NT2/D1 (cell line): ENCODE data around the gene ESCO1.
A peak's percentile ranks its signal among the peaks of the same experiment; 100 is the strongest.

Experiments
- DNase-seq: peaks from one replicate; pipeline ENCODE4 v3.0.0-alpha.2; 2011; ENCODE audit warnings: low read depth, low spot score
- H3K27me3 ChIP-seq: 2 replicates; pipeline ENCODE4 v1.6.0; 2011; ENCODE audit warnings: mild to moderate bottlenecking; ENCODE audit not compliant: insufficient read length, insufficient read depth
- H3K36me3 ChIP-seq: 2 replicates; pipeline ENCODE4 v1.6.1; 2011; ENCODE audit warnings: mild to moderate bottlenecking, low read length, mixed read lengths; ENCODE audit not compliant: insufficient read depth, insufficient read length
- H3K4me1 ChIP-seq: 2 replicates; pipeline ENCODE4 v1.5.1; 2011; ENCODE audit not compliant: insufficient read depth, insufficient read length
- H3K4me3 ChIP-seq: 2 replicates; pipeline ENCODE4 v1.5.1; 2011; ENCODE audit warnings: low read depth; ENCODE audit not compliant: insufficient read length
- H3K9ac ChIP-seq: 2 replicates; pipeline ENCODE4 v1.6.0; 2011; ENCODE audit warnings: low read depth; ENCODE audit not compliant: insufficient read length
- H3K9me3 ChIP-seq: 2 replicates; pipeline ENCODE4 v1.5.1; 2011; ENCODE audit warnings: mild to moderate bottlenecking, low read length; ENCODE audit not compliant: insufficient read depth
- SUZ12 ChIP-seq: IDR thresholded peaks from 2 replicates; pipeline ENCODE4 v1.6.1; 2011; ENCODE audit not compliant: insufficient read length, insufficient read depth; ENCODE audit errors: extremely low read depth
- YY1 ChIP-seq: IDR thresholded peaks from 2 replicates; pipeline ENCODE4 v1.6.1; 2011; ENCODE audit not compliant: insufficient read length, insufficient read depth
- ZNF274 ChIP-seq: IDR thresholded peaks from 2 replicates; pipeline ENCODE4 v1.6.1; 2011; ENCODE audit warnings: mild to moderate bottlenecking, low read depth, low read length

Gene ESCO1

DNA sequence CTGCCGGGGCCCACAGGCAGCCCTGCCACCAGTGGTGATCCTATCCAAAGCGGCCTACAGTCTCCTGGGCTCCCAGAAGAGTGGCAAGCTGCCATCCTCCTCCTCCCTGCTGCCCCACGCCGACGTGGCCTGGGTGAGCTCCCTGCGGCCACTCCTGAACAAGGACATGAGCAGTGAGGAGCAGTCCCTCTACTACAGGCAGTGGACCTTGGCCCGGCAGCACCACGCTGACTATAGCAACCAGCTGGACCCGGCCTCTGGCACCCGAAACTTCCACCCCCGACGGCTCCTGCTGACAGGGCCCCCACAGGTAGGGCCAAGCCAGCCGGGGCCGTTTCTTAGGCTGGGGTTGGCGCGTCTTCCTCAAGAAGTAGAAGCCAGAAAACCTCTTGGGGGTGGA lies 100.5 kb downstream of the ESCO1 start:
- DNase-seq = no peak
- H3K9ac ChIP-seq = no peak overlapping the region
- no peaks in the 10 kb centered on the region for H3K4me1 ChIP-seq
- no peaks in the 10 kb centered on the region for H3K27me3 ChIP-seq
- no peak for TF ChIP-seq SUZ12
- no peak for TF ChIP-seq ZNF274
- TF ChIP-seq YY1 = no peak
- H3K9me3 ChIP-seq = no peaks in the 10 kb centered on the region
- H3K36me3 ChIP-seq = no peaks in the 10 kb centered on the region
- H3K4me3 ChIP-seq = no peak overlapping the region

DNA sequence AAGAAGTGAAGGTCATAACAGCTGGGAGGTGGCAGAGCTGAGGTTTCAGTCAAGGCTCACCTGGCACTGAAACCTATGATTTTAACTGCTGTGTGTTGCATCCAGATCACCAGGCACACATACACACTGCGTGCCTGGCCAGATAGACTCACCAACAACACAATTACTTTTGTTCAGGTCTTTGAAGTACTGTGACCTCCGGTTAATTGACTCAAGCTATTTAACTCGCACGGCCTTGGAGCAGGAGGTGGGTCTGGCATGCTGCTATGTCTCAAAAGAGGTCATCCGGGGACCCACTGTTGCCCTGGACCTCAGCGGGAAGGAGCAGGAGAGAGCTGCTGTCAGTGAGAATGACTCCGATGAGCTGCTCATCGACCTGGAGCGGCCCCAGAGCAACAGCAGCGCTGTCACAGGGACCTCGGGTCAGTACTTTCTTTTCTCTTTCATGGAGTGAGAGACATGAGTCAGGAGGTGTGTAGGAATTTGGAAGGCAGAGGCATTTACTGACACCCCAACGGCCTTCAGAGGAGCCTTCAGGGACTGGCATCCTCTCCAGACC lies 104.1 kb downstream of the ESCO1 start:
- Histone ChIP-seq H3K4me3 (no peak overlapping the region), H3K9ac (no peak overlapping the region), H3K9me3 (no peaks in the 10 kb centered on the region), H3K36me3 (no peaks in the 10 kb centered on the region), H3K27me3 (no peaks in the 10 kb centered on the region), H3K4me1 (no peaks in the 10 kb centered on the region)
- TF ChIP-seq SUZ12 (no peak), YY1 (no peak), ZNF274 (no peak)
- DNase-seq = no peak

DNA sequence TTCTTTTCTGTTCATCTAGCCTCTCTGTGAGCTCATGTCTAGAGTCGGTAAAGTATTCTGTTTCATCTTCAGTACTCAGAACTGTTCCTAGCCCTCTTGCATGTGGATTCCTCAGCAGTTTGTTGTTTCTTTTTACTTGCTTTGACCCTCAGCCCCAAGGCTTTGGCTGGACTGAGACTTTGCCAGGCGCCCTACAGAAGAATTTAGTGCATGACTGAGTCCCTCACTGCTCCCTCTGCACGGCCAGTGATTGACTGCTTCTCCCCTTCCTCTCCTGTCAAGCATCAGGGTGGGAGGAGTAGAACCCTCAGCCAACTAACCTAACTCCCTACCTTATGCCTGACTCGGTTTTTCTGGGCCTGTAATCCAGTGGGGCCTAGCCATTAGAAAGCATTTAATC lies 109.8 kb downstream of the ESCO1 start:
- Histone ChIP-seq H3K4me1 (no peaks in the 10 kb centered on the region), H3K36me3 (no peaks in the 10 kb centered on the region), H3K9ac (no peak overlapping the region), H3K4me3 (no peak overlapping the region), H3K27me3 (no peaks in the 10 kb centered on the region), H3K9me3 (no peaks in the 10 kb centered on the region)
- TF ChIP-seq SUZ12 (no peak), YY1 (no peak), ZNF274 (no peak)
- DNase-seq = no peak

DNA sequence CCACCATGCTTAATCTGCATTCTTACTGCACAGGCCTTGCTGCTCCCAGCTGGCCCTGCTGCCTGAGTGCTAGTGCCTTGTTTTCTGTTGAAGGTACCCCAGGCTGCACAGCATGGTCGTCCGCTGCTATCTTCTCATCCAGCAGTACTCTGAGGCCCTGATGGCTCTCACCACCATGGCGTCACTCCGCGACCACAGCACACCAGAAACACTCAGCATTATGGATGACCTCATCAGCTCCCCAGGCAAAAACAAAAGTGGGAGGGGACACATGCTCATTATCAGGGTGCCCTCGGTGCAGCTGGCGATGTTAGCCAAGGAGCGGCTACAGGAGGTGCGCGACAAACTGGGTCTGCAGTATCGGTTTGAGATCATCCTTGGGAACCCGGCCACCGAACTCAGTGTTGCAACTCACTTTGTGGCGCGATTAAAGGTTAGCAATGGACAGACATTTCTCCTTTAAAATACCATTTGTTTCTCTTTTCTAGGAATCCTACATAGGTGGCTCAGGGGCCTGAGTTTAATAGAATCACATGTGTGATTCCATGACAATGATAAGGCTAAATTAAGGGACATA lies 110.5 kb downstream of the ESCO1 start:
- Histone ChIP-seq H3K4me1 (no peaks in the 10 kb centered on the region), H3K9me3 (no peaks in the 10 kb centered on the region), H3K9ac (no peak overlapping the region), H3K27me3 (no peaks in the 10 kb centered on the region), H3K4me3 (no peak overlapping the region), H3K36me3 (no peaks in the 10 kb centered on the region)
- no peak for TF ChIP-seq YY1
- no peak for TF ChIP-seq ZNF274
- TF ChIP-seq SUZ12 = no peak
- DNase-seq = no peak

DNA sequence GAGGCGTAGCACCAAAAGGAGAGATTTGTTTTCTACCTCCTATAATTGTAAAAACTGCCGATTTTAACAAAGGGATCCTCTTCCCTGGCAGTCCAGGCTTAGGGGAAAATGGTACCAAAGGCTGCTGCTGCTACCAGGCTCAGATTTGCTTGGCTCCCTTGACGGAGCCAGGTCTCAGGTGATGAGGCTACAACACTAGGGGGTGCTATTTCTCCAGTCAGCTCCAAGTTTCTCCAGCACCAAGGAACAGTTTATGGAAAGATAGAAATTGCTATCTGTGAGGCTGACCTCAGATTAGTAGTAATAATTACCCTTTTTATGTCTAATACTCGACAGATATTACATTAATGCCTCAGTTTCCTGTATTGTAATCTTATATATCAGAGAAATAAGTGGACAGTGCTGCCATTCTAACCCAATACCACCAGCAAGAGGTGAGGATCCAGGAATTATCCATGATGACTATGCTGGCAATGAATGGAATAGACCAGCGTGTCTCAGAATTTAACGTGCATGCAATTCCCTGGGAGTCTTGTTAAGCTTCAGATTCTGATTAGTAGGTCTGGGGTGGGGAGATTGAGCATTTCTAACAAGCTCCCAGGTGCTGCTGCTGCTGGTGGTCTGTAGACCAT lies 111.3 kb downstream of the ESCO1 start:
- no peaks in the 10 kb centered on the region for H3K9me3 ChIP-seq
- H3K27me3 ChIP-seq = no peaks in the 10 kb centered on the region
- no peaks in the 10 kb centered on the region for H3K4me1 ChIP-seq
- H3K4me3 ChIP-seq = no peak overlapping the region
- DNase-seq = peak; percentile 22
- no peak overlapping the region for H3K9ac ChIP-seq
- no peak for TF ChIP-seq SUZ12
- TF ChIP-seq YY1 = no peak
- no peak for TF ChIP-seq ZNF274
- no peaks in the 10 kb centered on the region for H3K36me3 ChIP-seq

DNA sequence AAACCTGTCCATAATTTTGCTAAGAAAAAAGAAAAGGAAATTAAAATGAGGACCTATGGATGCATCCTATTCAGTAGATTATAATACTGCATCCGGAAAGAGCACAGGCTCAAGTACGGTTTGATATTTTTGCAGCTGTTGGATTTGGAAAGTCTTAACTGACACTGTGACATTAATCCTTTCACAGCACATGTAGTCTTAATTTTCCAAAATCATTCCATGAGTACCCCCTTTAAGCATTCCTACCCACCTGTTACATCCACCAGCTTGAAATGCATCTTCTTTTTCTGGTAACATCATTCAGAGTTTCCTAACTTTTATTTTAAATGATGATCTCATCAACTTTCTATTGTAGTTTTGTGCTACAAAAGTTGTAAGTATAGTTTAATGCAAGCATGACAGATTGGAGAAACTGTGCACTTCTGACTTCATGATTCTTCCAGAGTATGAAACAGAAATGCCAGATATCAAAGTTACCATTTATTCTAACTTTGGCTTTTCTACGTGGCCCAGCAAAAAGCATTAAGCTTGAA lies 113.5 kb downstream of the ESCO1 start:
- DNase-seq = no peak
- Histone ChIP-seq H3K9me3 (no peaks in the 10 kb centered on the region), H3K4me1 (no peaks in the 10 kb centered on the region), H3K36me3 (no peaks in the 10 kb centered on the region), H3K27me3 (no peaks in the 10 kb centered on the region), H3K4me3 (no peak overlapping the region), H3K9ac (no peak overlapping the region)
- no peak for TF ChIP-seq YY1
- no peak for TF ChIP-seq SUZ12
- TF ChIP-seq ZNF274 = no peak

DNA sequence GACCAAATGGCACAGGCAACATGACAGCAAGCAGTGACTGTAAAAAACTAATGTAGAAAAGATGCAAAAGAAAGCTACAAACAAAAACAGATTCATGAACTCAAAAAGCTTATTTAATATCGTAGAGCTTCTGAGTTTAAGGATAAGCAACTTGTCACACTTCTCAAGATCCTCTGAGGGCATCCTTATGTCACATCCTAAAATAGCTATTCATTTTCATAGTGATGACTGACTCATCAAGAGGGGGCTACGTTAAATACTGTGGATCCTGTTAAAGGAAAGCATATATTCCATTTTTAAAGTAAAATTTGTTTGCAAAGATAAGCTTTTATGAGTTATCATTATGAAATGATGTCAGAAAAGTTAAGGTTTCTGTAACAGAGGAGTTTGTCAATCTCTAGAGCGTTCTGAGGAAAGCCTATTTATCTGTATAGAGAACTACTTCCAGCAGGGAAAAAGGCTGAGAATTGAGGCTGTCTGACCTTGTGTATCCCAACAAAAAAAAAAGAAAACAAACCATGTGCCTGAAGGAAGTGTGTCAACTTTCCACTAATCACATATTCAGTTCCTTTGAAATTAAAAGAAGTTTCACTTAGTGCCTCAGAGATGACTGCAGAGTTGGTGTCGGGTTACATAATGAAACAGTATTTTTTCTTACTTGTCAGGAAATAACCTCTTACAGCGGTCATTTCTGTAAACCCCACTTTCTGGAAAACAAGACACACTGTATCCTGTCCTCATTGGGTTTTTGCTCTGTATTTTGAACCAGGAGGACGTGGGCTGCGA lies 115.5 kb downstream of the ESCO1 start:
- no peaks in the 10 kb centered on the region for H3K36me3 ChIP-seq
- DNase-seq = no peak
- no peaks in the 10 kb centered on the region for H3K9me3 ChIP-seq
- no peak overlapping the region for H3K4me3 ChIP-seq
- no peak overlapping the region for H3K9ac ChIP-seq
- TF ChIP-seq YY1 = no peak
- no peak for TF ChIP-seq SUZ12
- no peak for TF ChIP-seq ZNF274
- H3K27me3 ChIP-seq = no peaks in the 10 kb centered on the region
- no peaks in the 10 kb centered on the region for H3K4me1 ChIP-seq
